ENCODE measurements around the gene MAP3K7CL.

Gene MAP3K7CL

GRCh38 chr21:29201186-29201585 lies 70.7 kb downstream of the MAP3K7CL start:
- DNase-seq = no peak

- no peak for DNase-seq
Measured at GRCh38 chr21:29205009-29205408, 74.6 kb downstream of the MAP3K7CL start.

- no peak for DNase-seq
Measured at GRCh38 chr21:29205988-29206387, 75.5 kb downstream of the MAP3K7CL start.

GRCh38 chr21:29206445-29206844 lies 76.0 kb downstream of the MAP3K7CL start:
- DNase-seq = no peak

GRCh38 chr21:29207201-29207600 lies 76.8 kb downstream of the MAP3K7CL start:
- no peak for DNase-seq

- no peak for DNase-seq
Measured at GRCh38 chr21:29208044-29208681, 77.7 kb downstream of the MAP3K7CL start.

GRCh38 chr21:29208682-29209059 lies 78.2 kb downstream of the MAP3K7CL start:
- no peak for DNase-seq

GRCh38 chr21:29209696-29210095 lies 79.3 kb downstream of the MAP3K7CL start:
- DNase-seq = no peak

GRCh38 chr21:29211205-29211604 lies 80.8 kb downstream of the MAP3K7CL start:
- DNase-seq = no peak

- no peak for DNase-seq
Measured at GRCh38 chr21:29212446-29212845, 82.0 kb downstream of the MAP3K7CL start.

- no peak for DNase-seq
Measured at GRCh38 chr21:29213513-29214385, 83.3 kb downstream of the MAP3K7CL start.

GRCh38 chr21:29215709-29216108 lies 85.3 kb downstream of the MAP3K7CL start:
- no peak for DNase-seq

- DNase-seq = no peak
Measured at GRCh38 chr21:29217818-29218291, 87.4 kb downstream of the MAP3K7CL start.

GRCh38 chr21:29218749-29219148 lies 88.3 kb downstream of the MAP3K7CL start:
- no peak for DNase-seq

- DNase-seq = no peak
Measured at GRCh38 chr21:29219165-29219770, 88.8 kb downstream of the MAP3K7CL start.

- no peak for DNase-seq
Measured at GRCh38 chr21:29221253-29221744, 90.9 kb downstream of the MAP3K7CL start.

GRCh38 chr21:29224006-29224405 lies 93.6 kb downstream of the MAP3K7CL start:
- no peak for DNase-seq
